ENCODE measurements around the gene TOMM7. TPM values are rescaled to one million over a fixed set of nuclear protein-coding genes. Genes with fewer than 3 reads are reported as not detected.
"Not testable (repeated sequence)": the region's sequence is repeated elsewhere in the genome, so short reads cannot be mapped to it uniquely, and the experiment has no call there.

TOMM7 gene
- total RNA-seq, 1 experiment from 2014 or later = 170 TPM

DNA sequence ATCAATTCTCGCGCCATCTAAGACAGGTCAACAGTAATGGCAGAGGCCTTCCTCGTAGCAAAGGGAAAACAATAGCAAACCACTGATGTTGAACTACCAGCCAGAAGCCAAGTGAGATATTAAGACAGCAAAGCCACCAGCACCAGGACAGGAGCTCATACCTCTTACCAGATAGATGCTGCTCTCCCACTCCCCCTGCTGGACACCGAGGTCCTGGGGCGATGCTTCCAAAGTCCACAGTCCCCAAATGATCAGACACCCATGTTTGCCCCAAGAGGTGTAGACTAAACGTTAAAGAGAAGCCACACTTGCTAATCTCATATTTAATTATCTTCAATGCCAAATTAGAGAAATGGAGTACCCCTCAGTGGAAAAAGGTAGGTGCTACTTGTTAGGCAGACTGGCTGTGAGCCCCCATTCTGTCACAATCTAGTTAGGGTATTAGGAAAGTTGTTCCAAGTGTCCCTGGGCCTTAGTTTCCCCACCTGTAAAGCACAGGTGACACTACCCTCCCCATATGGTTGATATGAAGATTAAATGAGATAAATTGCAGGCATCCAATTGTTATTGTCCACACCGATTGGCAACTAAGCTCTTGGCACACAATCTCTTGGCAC is 39.9 kb downstream of the TOMM7 start:
- Histone ChIP-seq H3K27me3 (ENCODE audit: low read length) (no peaks in the 10 kb centered on the region), H3K9me3 (ENCODE audit: low read length) (no peaks in the 10 kb centered on the region), H4K20me1 (ENCODE audit: insufficient read depth, low read depth, low read length) (no peaks in the 10 kb centered on the region), H2AFZ (ENCODE audit: low read length) (no peak overlapping the region), H3K9me2 (replicated peaks; ENCODE audit: insufficient read depth, low read length) (no peaks in the 10 kb centered on the region), H3K27ac (ENCODE audit: low read length) (no peak overlapping the region), H3K4me1 (ENCODE audit: low read length) (no peaks in the 10 kb centered on the region), H3K79me2 (ENCODE audit: low read length) (no peaks in the 10 kb centered on the region), H3K36me3 (ENCODE audit: insufficient read depth, low read length) (no peaks in the 10 kb centered on the region), H3K9ac (ENCODE audit: low read length) (no peak overlapping the region), H3K4me2 (ENCODE audit: low read depth, low read length, poor library complexity, severe bottlenecking) (no peak overlapping the region), H3K4me3 (ENCODE audit: low read length) (no peak overlapping the region)
- peak; percentile 87 for DNase-seq

DNA sequence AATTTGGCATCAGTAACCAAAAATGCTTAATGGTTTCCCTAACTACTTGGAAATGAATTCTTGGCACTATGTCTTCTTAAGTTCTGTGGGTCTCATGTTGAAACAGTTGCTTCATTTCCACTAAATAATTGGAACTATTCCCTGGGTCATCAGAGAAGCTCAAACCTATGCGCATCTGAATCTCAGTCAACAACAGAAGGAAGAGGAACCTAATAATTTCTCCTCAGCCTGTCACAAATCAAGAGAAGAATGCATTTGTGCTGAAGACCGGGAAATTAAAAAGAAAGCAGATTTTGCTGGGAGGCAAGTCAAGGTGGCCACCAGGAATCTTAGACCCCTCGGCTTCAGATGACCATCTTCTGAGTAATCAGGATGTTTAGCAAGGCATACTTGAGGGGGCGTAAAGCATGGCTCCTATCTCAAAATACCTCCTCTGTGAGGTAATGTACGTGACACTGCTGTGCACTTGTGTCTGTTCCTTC is 41.4 kb downstream of the TOMM7 start:
- no peaks in the 10 kb centered on the region for H3K36me3 ChIP-seq (ENCODE audit: insufficient read depth, low read length)
- no peaks in the 10 kb centered on the region for H3K9me3 ChIP-seq (ENCODE audit: low read length)
- no peaks in the 10 kb centered on the region for H3K4me1 ChIP-seq (ENCODE audit: low read length)
- H3K79me2 ChIP-seq (ENCODE audit: low read length) = no peaks in the 10 kb centered on the region
- no peak overlapping the region for H2AFZ ChIP-seq (ENCODE audit: low read length)
- no peak overlapping the region for H3K9ac ChIP-seq (ENCODE audit: low read length)
- no peak overlapping the region for H3K4me2 ChIP-seq (ENCODE audit: low read depth, low read length, poor library complexity, severe bottlenecking)
- H4K20me1 ChIP-seq (ENCODE audit: insufficient read depth, low read depth, low read length) = no peaks in the 10 kb centered on the region
- H3K9me2 ChIP-seq (replicated peaks; ENCODE audit: insufficient read depth, low read length) = no peaks in the 10 kb centered on the region
- H3K27me3 ChIP-seq (ENCODE audit: low read length) = no peaks in the 10 kb centered on the region
- no peak overlapping the region for H3K27ac ChIP-seq (ENCODE audit: low read length)
- DNase-seq = no peak
- H3K4me3 ChIP-seq (ENCODE audit: low read length) = no peak overlapping the region

DNA sequence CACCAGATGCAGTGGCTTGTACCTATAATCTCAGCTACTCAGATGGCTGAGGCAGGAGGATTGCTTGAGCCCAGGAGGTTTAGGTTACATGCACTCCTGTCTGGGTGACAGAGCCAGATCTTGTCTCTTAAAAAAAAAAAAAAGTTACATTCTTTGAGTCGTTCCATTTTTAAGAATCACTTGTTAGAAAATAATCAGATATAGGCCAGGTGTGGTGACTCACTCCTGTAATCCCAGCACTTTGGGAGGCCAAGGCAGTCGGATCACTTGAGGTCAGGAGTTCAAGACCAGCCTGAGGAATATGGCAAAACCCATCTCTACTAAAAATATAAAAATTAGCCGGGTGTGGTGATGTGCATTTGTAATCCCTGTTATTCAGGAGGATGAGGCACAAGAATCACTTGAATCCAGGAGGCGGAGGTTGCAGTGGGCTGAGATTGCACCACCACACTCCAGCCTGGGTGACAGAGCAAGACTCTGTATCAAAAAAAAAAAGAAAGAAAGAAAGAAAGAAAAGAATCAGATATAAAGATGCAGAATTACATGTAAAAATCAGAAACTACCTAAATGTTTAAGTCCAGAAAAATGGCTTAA is 42.8 kb downstream of the TOMM7 start:
- H3K9me3 ChIP-seq (ENCODE audit: low read length); H3K4me3 ChIP-seq (ENCODE audit: low read length); H3K9me2 ChIP-seq (replicated peaks; ENCODE audit: insufficient read depth, low read length); H4K20me1 ChIP-seq (ENCODE audit: insufficient read depth, low read depth, low read length); H3K27me3 ChIP-seq (ENCODE audit: low read length); H3K36me3 ChIP-seq (ENCODE audit: insufficient read depth, low read length); H3K4me1 ChIP-seq (ENCODE audit: low read length); H3K79me2 ChIP-seq (ENCODE audit: low read length); H3K27ac ChIP-seq (ENCODE audit: low read length); H3K9ac ChIP-seq (ENCODE audit: low read length); H2AFZ ChIP-seq (ENCODE audit: low read length); DNase-seq; H3K4me2 ChIP-seq (ENCODE audit: low read depth, low read length, poor library complexity, severe bottlenecking): not testable (repeated sequence)

DNA sequence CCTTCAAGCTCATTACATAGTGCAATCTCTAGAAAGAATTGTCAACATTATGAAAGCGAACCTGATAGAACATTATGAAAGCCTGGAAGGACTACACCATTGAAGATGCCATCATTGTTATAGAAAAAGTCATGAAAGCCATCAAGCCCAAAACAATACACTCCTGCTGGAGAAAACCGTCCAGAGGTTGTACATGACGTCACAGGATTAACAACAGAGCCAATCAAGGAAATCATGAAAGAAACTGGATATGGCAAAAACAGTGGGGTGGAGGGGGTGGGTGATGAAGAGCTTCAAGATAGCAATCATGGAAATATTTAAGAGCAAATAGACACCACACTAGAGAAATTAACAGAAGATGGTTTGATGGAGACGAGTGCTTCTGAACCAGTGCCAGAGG is 45.7 kb downstream of the TOMM7 start:
- H3K9me2 ChIP-seq (replicated peaks; ENCODE audit: insufficient read depth, low read length) = no peaks in the 10 kb centered on the region
- H3K9ac ChIP-seq (ENCODE audit: low read length) = no peak overlapping the region
- H3K4me3 ChIP-seq (ENCODE audit: low read length) = no peak overlapping the region
- H2AFZ ChIP-seq (ENCODE audit: low read length) = no peak overlapping the region
- DNase-seq = no peak
- no peaks in the 10 kb centered on the region for H3K36me3 ChIP-seq (ENCODE audit: insufficient read depth, low read length)
- no peaks in the 10 kb centered on the region for H3K4me1 ChIP-seq (ENCODE audit: low read length)
- H4K20me1 ChIP-seq (ENCODE audit: insufficient read depth, low read depth, low read length) = no peaks in the 10 kb centered on the region
- no peak overlapping the region for H3K4me2 ChIP-seq (ENCODE audit: low read depth, low read length, poor library complexity, severe bottlenecking)
- H3K9me3 ChIP-seq (ENCODE audit: low read length) = no peaks in the 10 kb centered on the region
- no peaks in the 10 kb centered on the region for H3K79me2 ChIP-seq (ENCODE audit: low read length)
- H3K27ac ChIP-seq (ENCODE audit: low read length) = no peak overlapping the region
- no peaks in the 10 kb centered on the region for H3K27me3 ChIP-seq (ENCODE audit: low read length)

DNA sequence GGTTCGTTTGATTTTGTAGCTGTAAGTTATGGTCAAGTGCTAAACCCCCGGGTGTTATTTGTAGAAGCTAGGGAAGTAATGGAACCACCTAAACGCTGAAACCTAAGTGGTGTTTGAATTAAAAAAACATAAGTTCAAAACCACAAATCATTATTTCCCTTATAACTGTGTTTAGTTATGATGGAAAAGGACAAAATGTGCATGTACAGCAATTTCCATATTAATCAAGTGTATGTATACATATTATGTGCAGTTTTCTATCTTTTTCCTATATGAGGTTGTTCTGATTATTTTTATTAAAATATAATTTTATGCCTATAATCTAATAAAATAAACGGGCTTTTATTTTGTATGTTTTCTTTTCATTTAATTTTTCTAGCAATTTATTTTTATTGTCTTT is 49.8 kb downstream of the TOMM7 start:
- H3K27me3 ChIP-seq (ENCODE audit: low read length) = no peaks in the 10 kb centered on the region
- H4K20me1 ChIP-seq (ENCODE audit: insufficient read depth, low read depth, low read length) = no peaks in the 10 kb centered on the region
- no peak overlapping the region for H3K4me3 ChIP-seq (ENCODE audit: low read length)
- no peak overlapping the region for H3K27ac ChIP-seq (ENCODE audit: low read length)
- H3K9ac ChIP-seq (ENCODE audit: low read length) = no peak overlapping the region
- no peaks in the 10 kb centered on the region for H3K9me3 ChIP-seq (ENCODE audit: low read length)
- no peak overlapping the region for H3K4me2 ChIP-seq (ENCODE audit: low read depth, low read length, poor library complexity, severe bottlenecking)
- DNase-seq = no peak
- no peaks in the 10 kb centered on the region for H3K4me1 ChIP-seq (ENCODE audit: low read length)
- H3K36me3 ChIP-seq (ENCODE audit: insufficient read depth, low read length) = no peaks in the 10 kb centered on the region
- no peaks in the 10 kb centered on the region for H3K9me2 ChIP-seq (replicated peaks; ENCODE audit: insufficient read depth, low read length)
- H2AFZ ChIP-seq (ENCODE audit: low read length) = no peak overlapping the region
- no peaks in the 10 kb centered on the region for H3K79me2 ChIP-seq (ENCODE audit: low read length)

DNA sequence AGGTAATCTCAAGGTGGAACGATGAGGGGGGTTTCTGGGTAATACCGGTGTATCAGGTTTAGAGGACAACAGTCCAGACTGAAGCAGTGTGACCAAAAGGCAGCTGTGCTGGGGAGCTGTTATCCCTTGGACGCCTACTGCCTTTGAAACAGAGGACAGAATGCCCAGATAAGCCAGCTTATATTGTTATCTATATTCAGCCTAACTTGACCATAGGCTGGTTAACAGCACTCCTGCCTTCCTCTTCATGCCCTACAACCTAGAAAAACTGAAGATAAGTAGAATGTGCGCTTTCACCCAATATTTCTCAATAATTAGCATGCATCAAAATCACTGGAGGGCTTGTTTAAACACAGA is 50.8 kb downstream of the TOMM7 start:
- DNase-seq = no peak
- H2AFZ ChIP-seq (ENCODE audit: low read length) = no peak overlapping the region

DNA sequence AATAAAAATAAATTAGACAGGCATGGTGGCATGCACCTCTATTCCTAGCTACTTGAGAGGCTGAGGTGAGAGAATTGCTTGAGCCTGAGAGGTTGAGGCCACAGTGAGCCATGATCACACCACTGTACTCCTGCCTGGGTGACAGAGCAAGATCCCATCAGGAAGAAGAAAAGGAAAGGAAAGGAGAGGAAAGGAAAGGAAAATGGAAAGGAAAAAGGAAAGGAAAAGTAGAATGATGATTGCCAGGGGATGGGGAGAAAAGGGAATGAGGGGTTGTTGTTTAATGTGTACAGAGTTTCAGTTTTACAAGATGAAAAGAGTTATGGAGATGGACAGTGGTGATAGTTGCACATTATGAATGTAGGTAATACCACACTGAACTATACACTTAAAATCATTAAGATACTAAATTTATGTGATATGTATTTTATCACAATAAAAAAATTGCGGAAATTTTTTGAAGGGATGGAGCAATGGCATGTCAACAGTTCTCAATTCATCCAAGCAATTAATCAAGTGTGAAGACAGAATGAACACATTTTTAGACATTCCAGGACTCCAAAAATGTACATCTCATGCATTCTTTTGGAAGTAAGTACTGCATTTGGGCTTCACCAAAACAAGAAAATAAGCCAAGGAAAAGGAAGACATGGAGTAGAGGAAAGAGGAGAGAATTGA is 51.3 kb downstream of the TOMM7 start:
- H3K9ac ChIP-seq (ENCODE audit: low read length) = no peak overlapping the region

More for the DNA sequence above, 50.8 kb downstream of the TOMM7 start:
- no peaks in the 10 kb centered on the region for H3K4me1 ChIP-seq (ENCODE audit: low read length)
- H3K9me2 ChIP-seq (replicated peaks; ENCODE audit: insufficient read depth, low read length) = no peaks in the 10 kb centered on the region
- no peaks in the 10 kb centered on the region for H3K79me2 ChIP-seq (ENCODE audit: low read length)
- H3K4me3 ChIP-seq (ENCODE audit: low read length) = no peak overlapping the region
- no peaks in the 10 kb centered on the region for H3K9me3 ChIP-seq (ENCODE audit: low read length)
- no peak overlapping the region for H3K4me2 ChIP-seq (ENCODE audit: low read depth, low read length, poor library complexity, severe bottlenecking)
- H3K36me3 ChIP-seq (ENCODE audit: insufficient read depth, low read length) = no peaks in the 10 kb centered on the region
- H3K9ac ChIP-seq (ENCODE audit: low read length) = no peak overlapping the region
- no peak overlapping the region for H3K27ac ChIP-seq (ENCODE audit: low read length)
- H4K20me1 ChIP-seq (ENCODE audit: insufficient read depth, low read depth, low read length) = no peaks in the 10 kb centered on the region
- H3K27me3 ChIP-seq (ENCODE audit: low read length) = no peaks in the 10 kb centered on the region

DNA sequence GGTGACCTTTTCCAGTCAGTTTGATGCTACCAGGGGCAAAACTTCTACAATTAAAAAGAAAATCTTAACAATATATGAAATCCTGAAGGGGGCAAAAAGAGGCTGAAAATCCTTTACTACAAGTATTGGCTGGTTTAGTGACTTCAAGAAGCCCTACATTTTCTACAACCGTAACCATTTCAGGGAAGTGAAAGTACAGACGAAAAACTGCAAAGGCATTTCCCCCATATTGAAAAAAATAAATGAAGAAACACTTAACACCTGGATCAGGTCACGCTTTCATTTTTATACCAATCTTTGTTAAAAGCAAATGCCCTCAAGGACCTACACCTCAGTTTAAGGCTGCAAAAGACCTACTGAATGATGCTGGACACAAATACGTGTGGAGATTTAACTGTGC is 57.0 kb downstream of the TOMM7 start:
- Histone ChIP-seq H2AFZ (ENCODE audit: low read length) (peak overlapping the region; percentile 26; the same call in 1 of the 2 replicates), H4K20me1 (ENCODE audit: insufficient read depth, low read depth, low read length) (no peaks in the 10 kb centered on the region), H3K4me2 (ENCODE audit: low read depth, low read length, poor library complexity, severe bottlenecking) (no peak overlapping the region), H3K9me2 (replicated peaks; ENCODE audit: insufficient read depth, low read length) (no peaks in the 10 kb centered on the region), H3K27ac (ENCODE audit: low read length) (no peak overlapping the region), H3K9me3 (ENCODE audit: low read length) (no peaks in the 10 kb centered on the region), H3K4me1 (ENCODE audit: low read length) (peaks cover 8% of the 10 kb centered on the region), H3K9ac (ENCODE audit: low read length) (no peak overlapping the region), H3K79me2 (ENCODE audit: low read length) (no peaks in the 10 kb centered on the region), H3K27me3 (ENCODE audit: low read length) (no peaks in the 10 kb centered on the region), H3K4me3 (ENCODE audit: low read length) (no peak overlapping the region), H3K36me3 (ENCODE audit: insufficient read depth, low read length) (no peaks in the 10 kb centered on the region)
- DNase-seq = peak; percentile 54

More for the DNA sequence above, 51.3 kb downstream of the TOMM7 start:
- Histone ChIP-seq H3K27ac (ENCODE audit: low read length) (no peak overlapping the region), H4K20me1 (ENCODE audit: insufficient read depth, low read depth, low read length) (no peaks in the 10 kb centered on the region), H3K9me3 (ENCODE audit: low read length) (no peaks in the 10 kb centered on the region), H3K79me2 (ENCODE audit: low read length) (no peaks in the 10 kb centered on the region), H2AFZ (ENCODE audit: low read length) (no peak overlapping the region), H3K4me2 (ENCODE audit: low read depth, low read length, poor library complexity, severe bottlenecking) (no peak overlapping the region), H3K9me2 (replicated peaks; ENCODE audit: insufficient read depth, low read length) (no peaks in the 10 kb centered on the region), H3K4me1 (ENCODE audit: low read length) (no peaks in the 10 kb centered on the region), H3K4me3 (ENCODE audit: low read length) (no peak overlapping the region), H3K27me3 (ENCODE audit: low read length) (no peaks in the 10 kb centered on the region), H3K36me3 (ENCODE audit: insufficient read depth, low read length) (no peaks in the 10 kb centered on the region)
- DNase-seq = no peak
